Esophagus muscularis mucosa (tissue), 3 donors: ENCODE results near the gene ZNF200.

ENCODE experiments used
- CTCF ChIP-seq, 3 experiments: fragments of 200-600 bp in 2 of 3; fragments of 450-650 bp in 1 of 3; sonication (generic) in 2 of 3; IDR thresholded peaks; one replicate each; pipeline ENCODE4 v1.5.1; 2017 to 2019; ENCODE audit warnings: antibody characterized with exemption in 3 of 3, mild to moderate bottlenecking in 2 of 3, moderate library complexity in 1 of 3
- POLR2A ChIP-seq: fragments of 450-650 bp; IDR thresholded peaks from one replicate; pipeline ENCODE4 v1.6.1; 2017; ENCODE audit warnings: antibody characterized with exemption, moderate library complexity, mild to moderate bottlenecking, low read depth

- TF ChIP-seq POLR2A (no peak), CTCF (IDR thresholded peaks at IDR 0.05) (no peak)
Measured at GRCh38 chr16:3234543-3234856, 458 bp downstream of the ZNF200 start.
